ENCODE results near the gene ZBTB12.

- TF ChIP-seq POLR2A (IDR thresholded peaks at IDR 0.05) (no peak), CTCF (IDR thresholded peaks at IDR 0.05) (no peak), POLR2AphosphoS5 (IDR thresholded peaks at IDR 0.05) (no peak)
Measured at GRCh38 chr6:31883676-31884075, 18.2 kb downstream of the ZBTB12 start.

All from prostate gland (tissue), 2 donors.